Measurements from ENCODE around the gene MAN2B2.
A peak's percentile ranks its signal among the peaks of the same experiment; 100 is the strongest.

MAN2B2 gene

DNA sequence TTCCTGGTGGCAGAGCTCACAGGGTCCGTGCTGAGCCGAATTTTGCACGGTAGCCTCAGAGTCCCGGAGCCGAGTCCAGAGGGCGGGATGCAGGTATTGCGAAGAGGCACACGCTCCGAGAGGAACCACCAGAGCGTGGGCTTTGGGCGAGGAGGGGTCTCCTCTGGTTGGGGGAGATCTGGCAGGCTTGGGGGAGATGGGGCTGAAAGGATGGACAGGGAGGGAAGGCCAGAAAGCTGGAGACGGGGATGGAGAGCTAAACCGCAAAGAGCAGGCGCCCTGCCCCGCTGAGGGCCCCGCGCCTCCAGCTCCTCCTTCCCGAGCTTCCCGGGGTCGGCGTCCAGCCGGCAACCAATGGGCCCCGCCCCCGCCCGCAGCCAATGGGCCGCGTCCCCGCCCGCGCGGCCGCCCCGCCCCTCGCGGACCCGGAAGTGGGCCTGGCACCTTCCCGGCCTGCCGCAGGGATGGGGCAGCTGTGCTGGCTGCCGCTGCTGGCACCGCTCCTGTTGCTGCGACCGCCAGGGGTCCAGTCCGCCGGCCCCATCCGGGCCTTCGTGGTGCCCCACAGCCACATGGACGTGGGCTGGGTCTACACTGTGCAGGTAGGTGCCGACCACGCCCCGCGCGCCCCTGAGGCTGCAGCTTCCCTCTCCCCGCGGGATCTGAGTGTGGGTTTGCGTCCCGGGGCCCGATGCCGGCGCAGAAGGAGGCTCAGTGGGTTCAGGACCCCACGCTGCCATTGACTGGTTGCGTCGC, at the start of gene MAN2B2:
TSS of gene MAN2B2 (plus strand) at position 443 of the 756 bp plus-strand sequence. CDS start at position 465, 22 bp downstream.
- Mint-ChIP-seq H3K36me3 (peaks cover 7% of the 10 kb centered on the region), H3K9me3 (ENCODE audit: low read depth) (no peaks in the 10 kb centered on the region), H3K4me3 (peak within 1 kb of the TSS; percentile 90), H3K27me3 (no peaks in the 10 kb centered on the region), H3K4me1 (ENCODE audit: low read depth) (peaks cover 6% of the 10 kb centered on the region), H3K27ac (peak within 1 kb of the TSS; percentile 72)

GRCh38 chr4:6525474-6525873, 49.5 kb upstream of the MAN2B2 start:
- H3K27ac Mint-ChIP-seq: no peak overlapping the region
- peaks cover 1% of the 10 kb centered on the region for H3K27me3 Mint-ChIP-seq
- H3K4me1 Mint-ChIP-seq (ENCODE audit: low read depth): no peaks in the 10 kb centered on the region
- no peak overlapping the region for H3K4me3 Mint-ChIP-seq
- H3K9me3 Mint-ChIP-seq (ENCODE audit: low read depth): no peaks in the 10 kb centered on the region
- H3K36me3 Mint-ChIP-seq: no peaks in the 10 kb centered on the region

DNA sequence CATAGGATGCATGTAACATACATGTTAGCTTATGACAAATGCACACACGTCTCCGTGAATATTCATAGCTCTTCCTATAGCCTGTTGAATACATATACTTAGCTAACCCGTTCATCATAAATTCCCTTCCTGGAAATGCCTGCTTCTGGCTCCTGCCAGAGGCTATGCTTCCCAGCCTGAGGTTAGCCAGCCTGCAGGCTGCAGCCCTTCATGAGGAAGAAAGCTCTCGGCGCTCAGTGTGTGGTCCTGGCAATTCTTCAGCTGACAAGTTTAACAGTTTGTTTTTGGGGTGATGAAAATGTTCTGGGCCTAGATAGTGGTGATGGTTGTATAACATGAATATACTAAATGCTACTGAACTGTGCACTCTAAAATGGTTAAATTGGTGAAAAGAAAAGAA, 48.8 kb upstream of the MAN2B2 start:
- H3K36me3 Mint-ChIP-seq: no peaks in the 10 kb centered on the region
- H3K27ac Mint-ChIP-seq: no peak overlapping the region
- no peak overlapping the region for H3K4me3 Mint-ChIP-seq
- no peaks in the 10 kb centered on the region for H3K9me3 Mint-ChIP-seq (ENCODE audit: low read depth)
- peaks cover 1% of the 10 kb centered on the region for H3K27me3 Mint-ChIP-seq
- H3K4me1 Mint-ChIP-seq (ENCODE audit: low read depth): no peaks in the 10 kb centered on the region

DNA sequence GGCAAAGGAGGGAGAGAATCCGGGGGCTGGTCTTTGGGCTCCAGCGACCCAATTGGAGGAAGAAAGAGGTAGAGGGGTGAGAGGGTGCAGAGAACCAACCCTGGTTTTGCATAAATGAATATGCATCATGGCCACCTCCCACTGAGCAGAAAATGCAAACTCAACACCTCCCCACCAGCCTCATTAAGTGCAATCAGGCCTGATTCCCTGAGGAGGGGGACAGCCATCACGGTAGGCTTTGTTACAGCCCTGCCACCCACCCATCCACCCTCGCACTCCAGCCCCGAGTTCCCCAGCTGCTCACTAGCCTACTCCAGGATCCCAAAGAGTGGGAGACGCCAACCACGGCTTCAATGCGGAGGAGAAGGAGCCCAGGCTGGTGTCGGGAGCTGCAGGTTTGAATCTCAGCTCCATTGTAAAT, 48.3 kb upstream of the MAN2B2 start:
- no peaks in the 10 kb centered on the region for H3K36me3 Mint-ChIP-seq
- no peaks in the 10 kb centered on the region for H3K9me3 Mint-ChIP-seq (ENCODE audit: low read depth)
- no peak overlapping the region for H3K27ac Mint-ChIP-seq
- no peaks in the 10 kb centered on the region for H3K4me1 Mint-ChIP-seq (ENCODE audit: low read depth)
- no peak overlapping the region for H3K4me3 Mint-ChIP-seq
- H3K27me3 Mint-ChIP-seq: peaks cover 1% of the 10 kb centered on the region

GRCh38 chr4:6527259-6527658, 47.7 kb upstream of the MAN2B2 start:
- H3K4me3 Mint-ChIP-seq: no peak overlapping the region
- H3K27ac Mint-ChIP-seq: no peak overlapping the region
- H3K36me3 Mint-ChIP-seq: no peaks in the 10 kb centered on the region
- no peaks in the 10 kb centered on the region for H3K4me1 Mint-ChIP-seq (ENCODE audit: low read depth)
- H3K27me3 Mint-ChIP-seq: peaks cover 1% of the 10 kb centered on the region
- H3K9me3 Mint-ChIP-seq (ENCODE audit: low read depth): no peaks in the 10 kb centered on the region

- Mint-ChIP-seq H3K4me1 (ENCODE audit: low read depth) (no peaks in the 10 kb centered on the region), H3K27me3 (peaks cover 1% of the 10 kb centered on the region), H3K4me3 (no peak overlapping the region), H3K9me3 (ENCODE audit: low read depth) (no peaks in the 10 kb centered on the region), H3K36me3 (no peaks in the 10 kb centered on the region), H3K27ac (no peak overlapping the region)
Observed at GRCh38 chr4:6527683-6528595, 47.0 kb upstream of the MAN2B2 start.

- H3K4me3 Mint-ChIP-seq: no peak overlapping the region
Observed at GRCh38 chr4:6529021-6529420, 46.0 kb upstream of the MAN2B2 start.

DNA sequence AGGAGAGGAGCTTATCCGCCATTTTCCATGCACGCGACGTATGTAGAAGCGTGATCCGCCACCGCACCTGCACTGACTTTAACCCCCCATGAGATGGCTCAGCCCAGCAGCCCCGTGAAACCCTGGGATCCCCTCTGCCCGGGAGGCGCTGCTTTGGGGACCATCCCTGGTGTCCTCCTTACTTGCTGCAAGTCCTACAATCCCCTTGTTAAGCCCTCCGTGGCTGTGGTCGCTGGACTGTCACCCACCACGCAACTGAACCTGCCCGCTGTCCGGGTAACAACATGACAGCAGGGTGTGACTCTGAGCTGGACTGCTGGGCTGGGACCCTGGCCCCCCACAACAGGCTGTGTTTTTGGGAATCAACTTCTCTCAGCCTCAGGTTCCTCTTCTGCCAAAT, 44.7 kb upstream of the MAN2B2 start:
- Mint-ChIP-seq H3K27ac (no peak overlapping the region), H3K36me3 (no peaks in the 10 kb centered on the region), H3K4me3 (no peak overlapping the region), H3K4me1 (ENCODE audit: low read depth) (no peaks in the 10 kb centered on the region), H3K27me3 (peaks cover 1% of the 10 kb centered on the region), H3K9me3 (ENCODE audit: low read depth) (no peaks in the 10 kb centered on the region)

More at GRCh38 chr4:6529021-6529420, 46.0 kb upstream of the MAN2B2 start:
- H3K27ac Mint-ChIP-seq: no peak overlapping the region
- H3K4me1 Mint-ChIP-seq (ENCODE audit: low read depth): no peaks in the 10 kb centered on the region
- no peaks in the 10 kb centered on the region for H3K36me3 Mint-ChIP-seq
- H3K27me3 Mint-ChIP-seq: peaks cover 1% of the 10 kb centered on the region
- no peaks in the 10 kb centered on the region for H3K9me3 Mint-ChIP-seq (ENCODE audit: low read depth)

- H3K9me3 Mint-ChIP-seq (ENCODE audit: low read depth): no peaks in the 10 kb centered on the region
- no peaks in the 10 kb centered on the region for H3K36me3 Mint-ChIP-seq
- peaks cover 1% of the 10 kb centered on the region for H3K27me3 Mint-ChIP-seq
- H3K4me3 Mint-ChIP-seq: no peak overlapping the region
- H3K27ac Mint-ChIP-seq: no peak overlapping the region
- H3K4me1 Mint-ChIP-seq (ENCODE audit: low read depth): no peaks in the 10 kb centered on the region
Observed at GRCh38 chr4:6530964-6531363, 44.0 kb upstream of the MAN2B2 start.

GRCh38 chr4:6532102-6532501, 42.9 kb upstream of the MAN2B2 start:
- Mint-ChIP-seq H3K27ac (no peak overlapping the region), H3K4me1 (ENCODE audit: low read depth) (no peaks in the 10 kb centered on the region), H3K4me3 (no peak overlapping the region), H3K27me3 (peaks cover 4% of the 10 kb centered on the region), H3K9me3 (ENCODE audit: low read depth) (no peaks in the 10 kb centered on the region), H3K36me3 (no peaks in the 10 kb centered on the region)

DNA sequence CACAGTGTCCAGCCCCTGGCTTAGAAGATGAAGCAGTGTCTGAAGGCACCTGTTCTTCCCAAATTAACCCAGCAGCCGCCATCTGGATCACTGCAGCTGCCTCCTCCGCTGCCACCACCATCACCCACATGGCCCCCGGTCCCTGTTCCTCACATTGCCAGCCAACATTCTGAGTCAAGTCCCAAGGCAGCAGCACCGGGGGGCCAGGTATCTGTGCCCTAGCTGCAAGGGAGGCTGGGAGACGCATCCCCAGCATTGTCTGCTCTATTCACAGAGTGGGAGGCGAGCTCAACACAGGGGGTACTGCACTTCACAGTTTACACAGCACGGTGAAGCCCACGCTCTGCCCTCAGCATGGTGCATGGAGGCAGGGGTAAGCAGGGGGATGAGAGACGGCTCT, 42.3 kb upstream of the MAN2B2 start:
- Mint-ChIP-seq H3K36me3 (no peaks in the 10 kb centered on the region), H3K9me3 (ENCODE audit: low read depth) (no peaks in the 10 kb centered on the region), H3K4me3 (no peak overlapping the region), H3K4me1 (ENCODE audit: low read depth) (no peaks in the 10 kb centered on the region), H3K27ac (no peak overlapping the region), H3K27me3 (peaks cover 4% of the 10 kb centered on the region)

DNA sequence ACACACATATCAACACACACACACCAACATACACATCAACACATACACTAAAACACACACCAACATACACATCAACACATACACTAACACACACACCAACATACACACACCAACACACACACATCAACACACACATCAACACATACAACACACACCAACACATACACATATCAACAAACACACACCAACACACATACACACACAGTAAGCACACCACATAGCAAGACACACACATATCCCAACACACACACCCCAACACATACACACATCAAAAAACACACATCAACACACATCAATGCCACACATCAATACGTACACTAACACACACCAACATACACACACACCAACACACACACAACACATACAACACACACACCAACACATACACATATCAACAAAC, 40.9 kb upstream of the MAN2B2 start:
- Mint-ChIP-seq H3K36me3 (no peaks in the 10 kb centered on the region), H3K27me3 (peaks cover 5% of the 10 kb centered on the region), H3K9me3 (ENCODE audit: low read depth) (no peaks in the 10 kb centered on the region), H3K4me3 (no peak overlapping the region), H3K27ac (no peak overlapping the region), H3K4me1 (ENCODE audit: low read depth) (no peaks in the 10 kb centered on the region)

DNA sequence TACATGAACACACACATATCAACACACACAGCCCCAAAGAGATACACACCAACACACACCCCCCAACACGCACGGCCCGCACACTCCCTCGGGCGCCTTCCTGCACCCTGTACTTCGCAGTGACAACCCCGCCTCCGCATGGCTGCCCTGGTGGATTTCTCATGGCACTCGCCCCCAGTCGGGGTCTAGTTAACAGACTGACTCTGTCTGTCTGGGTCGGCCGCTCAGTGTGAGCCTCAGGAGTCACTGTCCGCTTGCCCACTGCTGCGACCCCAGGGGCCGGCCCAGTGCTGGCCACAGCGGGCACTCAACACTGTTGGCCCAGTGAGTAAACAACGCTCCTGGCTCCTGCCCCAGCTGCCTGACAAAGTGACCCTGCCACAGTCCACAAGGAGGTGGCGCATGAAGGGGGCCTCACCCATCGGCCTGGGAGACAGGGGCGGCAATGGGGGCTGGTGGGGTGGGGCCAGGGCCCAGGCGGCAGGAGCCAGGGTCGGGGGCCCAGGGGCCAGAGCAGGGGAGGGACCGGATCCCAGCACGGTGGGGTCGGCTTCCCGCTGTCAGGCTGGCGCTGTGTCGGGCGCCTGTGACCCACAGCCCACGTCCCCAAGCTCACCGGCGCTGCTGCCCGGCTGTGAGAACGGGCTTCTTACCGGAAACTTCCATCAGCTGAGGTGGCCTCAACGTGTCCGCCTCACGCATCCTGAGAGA, 40.2 kb upstream of the MAN2B2 start:
- H3K4me1 Mint-ChIP-seq (ENCODE audit: low read depth): no peaks in the 10 kb centered on the region
- peaks cover 7% of the 10 kb centered on the region for H3K27me3 Mint-ChIP-seq
- no peaks in the 10 kb centered on the region for H3K9me3 Mint-ChIP-seq (ENCODE audit: low read depth)
- no peaks in the 10 kb centered on the region for H3K36me3 Mint-ChIP-seq
- no peak overlapping the region for H3K27ac Mint-ChIP-seq
- no peak overlapping the region for H3K4me3 Mint-ChIP-seq

DNA sequence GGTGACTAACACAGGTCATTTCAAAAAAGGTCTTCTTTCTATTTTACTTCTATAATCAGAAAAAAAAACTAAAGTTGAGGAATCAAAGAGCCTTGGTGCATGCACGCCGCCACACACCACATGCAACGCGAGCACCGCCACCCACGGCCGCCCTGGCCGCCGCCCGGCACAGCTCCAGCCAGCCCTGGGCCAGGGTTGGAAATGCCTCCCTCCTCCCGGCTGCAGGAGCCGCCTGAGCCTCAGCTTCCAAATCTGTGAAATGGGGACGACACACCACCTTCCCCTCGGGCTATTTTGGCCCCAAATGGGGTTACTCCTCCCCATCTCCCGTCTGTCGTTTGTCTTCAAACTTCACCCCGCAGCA, 39.7 kb upstream of the MAN2B2 start:
- H3K27me3 Mint-ChIP-seq: peaks cover 11% of the 10 kb centered on the region
- H3K9me3 Mint-ChIP-seq (ENCODE audit: low read depth): no peaks in the 10 kb centered on the region
- no peaks in the 10 kb centered on the region for H3K4me1 Mint-ChIP-seq (ENCODE audit: low read depth)
- H3K27ac Mint-ChIP-seq: no peak overlapping the region
- H3K4me3 Mint-ChIP-seq: no peak overlapping the region
- no peaks in the 10 kb centered on the region for H3K36me3 Mint-ChIP-seq

DNA sequence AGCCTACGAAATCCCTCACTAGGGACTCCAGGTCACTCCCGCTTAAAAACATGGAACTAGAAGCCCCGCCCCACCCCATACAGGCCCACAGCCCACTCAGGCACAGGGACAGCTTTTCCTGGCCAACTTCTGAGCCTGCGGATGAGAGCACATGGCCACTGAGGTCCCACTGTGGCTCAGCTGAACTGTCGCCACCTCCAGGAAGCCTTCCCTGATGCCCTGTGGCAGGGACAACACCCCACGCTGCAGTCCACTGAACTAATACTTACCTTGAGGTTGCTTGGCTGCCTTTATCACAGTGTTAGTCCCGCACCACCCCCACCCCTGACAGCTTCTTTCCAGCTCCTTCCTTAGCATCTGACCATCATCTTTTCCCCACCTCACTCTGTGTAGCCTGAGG, 39.3 kb upstream of the MAN2B2 start:
- Mint-ChIP-seq H3K9me3 (ENCODE audit: low read depth) (no peaks in the 10 kb centered on the region), H3K27ac (no peak overlapping the region), H3K27me3 (peaks cover 13% of the 10 kb centered on the region), H3K36me3 (no peaks in the 10 kb centered on the region), H3K4me3 (no peak overlapping the region), H3K4me1 (ENCODE audit: low read depth) (no peaks in the 10 kb centered on the region)
